Kidney capillary endothelial cell (primary cell): Measurements from ENCODE around the gene LDLRAP1.
"Not testable (repeated sequence)": the region's sequence is repeated elsewhere in the genome, so short reads cannot be mapped to it uniquely, and the experiment has no call there.

Experiments
- DNase-seq: peaks from one replicate; pipeline ENCODE4 v3.0.0-alpha.2; 2018; ENCODE audit warnings: low spot score

LDLRAP1 gene

DNA sequence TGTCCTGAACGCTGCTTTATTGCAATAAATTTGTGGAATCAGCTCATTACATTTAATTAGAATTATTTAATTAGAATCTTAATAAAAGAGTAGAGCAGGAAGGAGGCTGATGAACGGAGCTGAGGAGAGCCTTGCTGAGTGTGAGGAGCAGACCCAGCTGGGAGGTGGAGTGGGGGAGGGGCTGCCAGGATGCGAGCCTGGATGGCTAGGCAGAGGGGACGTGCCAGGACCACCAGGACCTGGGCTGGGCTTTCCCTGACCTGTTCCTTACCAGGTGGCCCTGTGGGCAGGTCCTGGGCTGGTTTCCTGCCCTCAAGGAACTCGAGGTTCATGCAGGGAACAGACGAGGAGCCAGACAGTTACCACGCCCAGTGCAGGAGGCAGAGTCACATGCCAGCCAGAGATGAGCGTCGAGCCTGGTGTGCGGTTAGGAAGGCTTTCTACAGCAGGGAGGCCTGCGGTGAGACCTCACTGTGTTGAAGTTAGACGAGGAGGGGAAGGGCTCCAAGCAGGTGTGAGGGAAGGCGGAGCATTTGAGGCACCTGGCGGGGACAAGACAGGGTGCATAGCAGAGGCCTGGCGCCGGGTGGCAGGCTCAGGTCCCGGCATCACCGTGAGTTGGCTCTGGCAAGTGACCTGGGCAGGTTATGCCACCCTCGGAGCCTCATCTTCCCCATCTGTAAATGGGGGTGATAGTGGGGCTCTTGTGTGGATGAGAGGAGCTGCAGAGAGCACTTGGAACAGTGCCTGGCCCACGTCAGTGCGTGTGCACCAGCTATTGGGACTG lies 33.9 kb downstream of the LDLRAP1 start:
- no peak for DNase-seq

DNA sequence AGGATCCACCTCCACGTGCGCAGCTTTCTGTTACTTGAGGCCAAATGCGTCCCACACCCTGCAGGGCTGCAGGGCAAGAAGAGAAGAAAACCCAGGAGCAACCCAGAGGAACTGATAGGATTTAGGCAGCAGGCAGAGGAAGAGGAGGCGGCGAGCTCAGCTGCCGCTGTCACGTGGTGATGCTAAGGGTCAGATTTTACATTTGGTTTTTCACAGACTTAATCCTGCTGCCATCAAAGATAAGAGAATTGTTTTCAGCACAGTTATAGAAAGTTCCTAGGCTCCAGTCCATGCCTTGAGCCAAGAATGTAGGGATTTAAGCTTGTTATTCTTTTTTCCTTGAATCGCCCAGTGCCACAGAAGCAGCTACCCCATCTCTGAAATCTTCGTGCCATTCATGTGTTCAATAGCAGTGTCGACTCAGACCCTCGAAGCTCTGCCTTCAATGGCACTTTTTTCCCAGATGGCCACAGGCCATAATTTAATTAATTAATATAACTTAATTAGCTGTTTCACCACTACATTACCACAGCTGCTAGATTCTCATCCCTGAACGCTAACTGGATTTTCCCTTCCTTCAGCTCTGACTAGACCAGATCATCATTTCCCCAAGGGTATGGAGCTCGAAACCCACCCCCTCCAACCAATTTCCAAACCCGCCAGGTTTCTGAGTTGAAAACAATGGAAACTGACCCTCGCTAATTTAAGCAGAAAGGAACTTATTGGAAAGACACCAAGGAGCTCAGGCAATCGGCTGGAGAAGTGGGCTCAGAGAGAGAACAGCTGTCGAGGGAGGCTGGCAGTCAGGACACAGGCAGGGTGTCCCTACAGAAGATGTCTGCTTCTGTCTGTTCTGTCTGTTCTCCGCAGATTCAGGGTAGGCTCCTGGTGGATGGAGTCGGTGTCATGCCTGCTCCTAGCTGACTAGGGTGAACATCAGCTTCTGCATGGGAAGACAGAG lies 36.2 kb downstream of the LDLRAP1 start:
- no peak for DNase-seq

DNA sequence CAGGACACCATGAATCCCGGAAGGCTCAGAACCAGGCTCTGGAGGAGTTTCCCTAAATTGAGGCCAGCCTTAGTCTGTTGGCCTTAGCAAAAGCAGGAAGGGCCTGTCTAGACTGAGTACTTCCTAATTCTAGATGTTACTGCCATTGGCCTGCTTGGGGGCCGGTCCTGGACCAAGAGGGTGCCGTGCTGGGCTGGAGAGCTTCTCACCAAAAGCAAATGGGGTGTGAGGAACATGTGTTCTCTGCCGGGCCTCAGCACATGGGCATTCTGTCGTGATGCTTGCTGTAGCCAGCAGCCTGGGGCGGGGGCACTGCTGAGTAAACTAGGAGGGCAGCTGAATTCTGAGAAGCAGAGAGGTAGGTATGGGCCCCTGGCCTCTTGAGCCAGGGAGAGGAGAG lies 37.5 kb downstream of the LDLRAP1 start:
- DNase-seq: no peak

DNA sequence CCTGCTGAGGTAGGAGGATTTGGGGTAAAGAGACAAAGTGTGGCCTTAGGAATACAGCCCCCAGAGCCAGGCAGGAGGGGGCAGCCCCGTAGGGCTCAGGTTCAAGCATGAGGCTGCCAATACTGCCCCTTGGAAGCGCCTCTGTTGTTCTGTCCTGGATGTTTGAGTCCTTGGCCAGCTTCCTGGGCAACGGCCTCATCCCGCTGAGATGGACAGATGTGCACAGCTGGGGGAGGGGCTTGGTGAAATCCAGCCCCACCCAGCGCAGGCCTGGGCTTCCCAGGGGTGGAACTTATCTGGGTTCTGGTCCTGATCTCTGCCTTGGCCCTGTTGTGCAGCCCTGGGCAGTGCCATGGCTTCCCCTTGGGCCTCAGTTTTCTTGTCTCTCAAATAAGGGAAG lies 38.4 kb downstream of the LDLRAP1 start:
- no peak for DNase-seq

DNA sequence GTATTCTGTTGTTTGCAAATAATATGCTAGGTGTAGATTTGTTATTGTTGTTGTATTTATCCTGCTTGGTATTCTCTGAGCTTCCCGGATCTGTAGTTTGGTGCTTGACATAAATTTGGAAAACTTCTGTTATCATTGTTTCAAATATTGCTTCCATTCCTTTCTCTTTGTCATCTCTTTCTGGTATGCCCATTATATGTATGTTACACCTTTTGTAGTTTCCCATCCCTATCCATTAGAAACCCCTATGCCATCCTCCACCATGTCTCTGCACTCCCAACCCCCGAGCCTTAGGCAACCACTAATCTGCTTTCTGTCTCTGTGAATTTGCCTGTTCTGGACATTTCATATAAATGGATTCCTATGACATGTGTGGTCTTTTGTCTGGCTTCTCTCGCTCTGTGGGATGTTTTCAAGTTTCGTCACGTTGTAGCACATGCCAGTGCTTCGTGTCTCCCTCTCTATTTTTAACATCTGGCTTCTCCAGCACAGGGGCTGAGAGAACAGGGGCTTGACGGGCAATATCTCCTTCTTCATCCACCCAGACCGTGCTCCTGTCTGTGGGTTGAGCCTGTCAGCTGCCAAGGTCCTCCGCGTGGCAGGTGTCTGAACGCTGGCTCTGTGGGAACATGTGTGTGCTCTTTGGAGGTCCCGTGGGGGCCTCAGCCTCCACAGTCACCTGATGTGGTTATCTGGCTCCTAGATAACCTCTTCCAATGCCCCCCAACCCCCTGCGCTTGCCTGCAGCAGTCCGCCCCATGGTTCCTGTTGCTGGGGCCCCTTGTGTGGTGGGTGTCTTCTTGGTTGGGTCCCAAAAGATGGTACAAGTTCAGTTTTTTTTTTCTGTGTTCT lies 40.3 kb downstream of the LDLRAP1 start:
- DNase-seq: no peak

DNA sequence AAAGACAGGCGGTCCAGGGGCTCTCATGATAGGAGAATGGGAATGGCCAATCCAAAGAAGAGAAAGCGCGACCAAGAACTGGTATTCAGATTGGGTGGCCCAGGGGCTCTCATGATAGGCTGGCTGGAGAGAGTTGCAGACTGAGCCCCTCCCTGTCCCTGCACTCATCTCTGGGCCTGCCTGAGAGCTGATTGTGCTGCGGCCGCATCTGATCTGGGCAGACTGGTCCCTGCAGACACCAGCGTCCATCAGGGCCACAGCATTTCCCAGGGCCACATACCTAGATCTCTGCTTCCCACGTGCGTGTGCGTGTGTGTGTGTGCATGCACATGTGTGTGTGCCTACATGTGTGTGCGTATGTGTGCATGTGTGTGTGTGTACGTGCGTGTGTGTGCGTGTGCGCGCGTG lies 42.8 kb downstream of the LDLRAP1 start:
- no peak for DNase-seq

DNA sequence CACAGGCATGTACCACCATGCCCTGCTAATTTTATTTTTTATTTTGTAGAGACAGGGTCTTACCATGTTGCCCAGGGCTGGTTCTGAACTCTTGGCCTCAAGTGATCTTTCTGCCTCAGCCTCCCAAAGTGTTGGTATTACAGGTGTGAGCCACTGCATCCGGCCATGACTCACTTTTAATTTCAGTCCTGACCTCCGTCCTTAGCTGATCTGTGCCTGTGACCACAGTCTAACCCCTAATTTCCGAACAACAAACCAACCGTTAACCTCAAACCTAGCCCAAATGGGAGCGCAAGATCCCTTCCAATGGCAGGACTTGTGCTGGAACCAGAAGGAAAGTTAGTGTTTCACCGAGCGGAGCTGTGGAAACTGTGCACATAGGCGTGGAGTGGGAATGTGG lies 43.9 kb downstream of the LDLRAP1 start:
- no peak for DNase-seq

DNA sequence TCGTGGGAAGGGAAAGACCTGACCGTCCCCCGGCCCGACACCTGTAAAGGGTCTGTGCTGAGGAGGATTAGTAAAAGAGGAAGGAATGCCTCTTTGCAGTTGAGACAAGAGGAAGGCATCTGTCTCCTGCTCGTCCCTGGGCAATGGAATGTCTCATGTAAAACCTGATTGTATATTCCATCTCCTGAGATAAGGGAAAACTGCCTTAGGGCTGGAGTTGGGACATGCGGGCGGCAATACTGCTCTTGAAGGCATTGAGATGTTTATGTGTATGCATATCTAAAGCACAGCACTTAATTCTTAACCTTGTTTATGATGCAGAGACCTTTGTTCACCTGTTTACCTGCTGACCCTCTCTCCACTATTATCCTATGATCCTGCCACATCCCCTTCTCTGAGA lies 44.8 kb downstream of the LDLRAP1 start:
- DNase-seq: not testable (repeated sequence)

DNA sequence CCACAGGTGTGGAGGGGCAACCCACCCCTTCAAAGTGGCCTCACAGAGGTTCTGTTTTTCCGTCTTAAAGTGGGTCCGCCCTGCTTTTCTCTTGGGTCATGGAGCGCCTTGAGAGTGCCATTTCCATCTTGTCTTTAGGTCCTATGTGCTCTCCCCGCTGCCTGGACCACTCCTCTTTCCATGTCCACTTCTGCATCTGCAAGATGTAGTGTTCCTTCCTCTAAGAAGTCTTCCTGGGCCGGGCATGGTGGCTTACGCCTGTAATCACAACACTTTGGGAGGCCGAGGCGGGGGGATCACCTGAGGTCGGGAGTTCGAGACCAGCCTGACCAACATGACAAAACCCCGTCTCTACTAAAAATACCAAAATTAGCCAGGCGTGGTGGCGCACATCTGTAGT lies 45.4 kb downstream of the LDLRAP1 start:
- not testable (repeated sequence) for DNase-seq

DNA sequence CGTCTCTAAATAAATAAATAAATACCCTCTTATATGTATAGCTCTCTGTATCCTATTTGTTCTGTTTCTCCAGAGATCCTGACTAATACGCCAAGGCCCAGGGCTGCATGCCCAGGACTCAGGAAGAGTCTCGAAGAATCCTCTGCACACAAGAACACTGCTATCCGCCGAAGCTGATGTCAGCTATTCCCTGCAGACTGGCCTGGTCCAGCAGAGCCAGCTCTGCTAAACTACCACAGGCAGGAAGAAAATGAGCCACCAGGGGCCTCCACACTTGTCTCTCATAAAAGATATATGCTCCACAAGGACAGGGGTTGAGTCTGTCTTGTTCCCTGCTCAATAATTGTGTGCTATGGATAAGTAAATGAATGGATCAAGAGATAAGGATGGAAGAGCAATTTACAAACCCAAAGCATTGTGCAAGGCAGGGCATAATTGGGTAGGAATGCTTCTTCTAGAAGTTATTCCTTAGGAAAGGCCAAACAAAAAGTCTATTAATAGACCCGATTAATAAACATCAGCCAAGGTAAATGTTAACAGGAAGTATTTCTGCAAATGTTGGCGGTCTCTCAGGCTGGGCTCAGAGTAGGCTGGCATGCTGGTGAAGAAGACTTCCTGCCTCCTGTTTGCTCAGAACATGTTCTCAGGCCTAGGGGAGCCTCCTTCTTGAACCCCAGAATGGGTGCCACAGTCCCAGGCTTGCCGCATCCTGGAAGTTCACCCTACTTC lies 46.9 kb downstream of the LDLRAP1 start:
- DNase-seq: no peak

DNA sequence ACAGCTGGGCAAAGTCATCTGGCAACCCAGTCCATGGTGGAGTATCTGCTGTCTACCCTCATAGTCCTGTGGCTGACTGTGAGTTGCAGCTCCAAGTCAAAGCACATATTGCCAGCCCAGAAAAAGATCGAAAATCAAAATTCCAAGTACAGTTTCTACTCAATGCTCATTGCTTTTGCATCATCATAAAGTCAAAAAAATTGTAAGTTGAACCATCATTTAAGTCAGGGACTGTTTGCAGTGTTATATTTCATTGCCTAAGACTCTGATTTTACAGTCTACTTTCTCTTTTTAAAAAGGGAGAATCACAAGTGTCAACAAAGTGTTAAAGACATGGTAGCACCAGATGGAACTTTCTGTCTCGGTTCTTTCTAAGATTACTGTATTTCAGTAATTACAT lies 50.5 kb downstream of the LDLRAP1 start:
- no peak for DNase-seq

DNA sequence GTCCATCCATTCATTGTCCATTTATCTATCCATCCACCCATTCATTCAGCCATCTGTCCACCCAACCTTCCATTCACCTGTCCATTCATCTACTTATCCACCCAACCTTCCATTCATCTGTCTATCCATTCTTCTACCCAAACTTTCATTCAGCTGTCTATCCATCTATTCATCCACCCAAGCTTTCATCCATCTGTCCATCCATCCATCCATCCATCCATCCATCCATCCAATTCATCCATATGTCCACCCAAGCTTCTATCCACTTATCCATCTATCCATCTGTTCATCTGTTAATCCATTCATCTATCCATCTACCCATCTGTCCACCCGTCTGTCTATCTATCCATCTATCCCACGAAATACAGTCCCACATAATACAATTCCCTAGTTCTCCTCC lies 51.6 kb downstream of the LDLRAP1 start:
- DNase-seq: no peak

DNA sequence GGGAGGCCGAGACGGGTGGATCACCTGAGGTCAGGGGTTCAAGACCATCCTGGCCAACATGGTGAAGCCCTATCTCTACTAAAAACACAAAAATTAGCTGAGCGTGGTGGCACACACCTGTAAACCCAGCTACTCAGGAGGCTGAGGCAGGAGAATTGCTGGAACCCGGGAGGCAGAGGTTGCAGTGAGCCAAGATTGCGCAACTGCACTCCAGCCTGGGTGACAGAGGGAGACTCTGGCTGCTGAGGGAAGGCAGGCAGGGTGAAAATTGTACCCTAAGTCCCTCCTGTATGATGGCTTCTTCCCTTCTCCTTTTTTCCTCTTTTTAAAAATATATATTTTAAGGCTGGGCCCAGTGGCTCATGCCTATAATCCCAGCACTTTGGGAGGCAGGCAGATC lies 53.2 kb downstream of the LDLRAP1 start:
- DNase-seq: not testable (repeated sequence)

DNA sequence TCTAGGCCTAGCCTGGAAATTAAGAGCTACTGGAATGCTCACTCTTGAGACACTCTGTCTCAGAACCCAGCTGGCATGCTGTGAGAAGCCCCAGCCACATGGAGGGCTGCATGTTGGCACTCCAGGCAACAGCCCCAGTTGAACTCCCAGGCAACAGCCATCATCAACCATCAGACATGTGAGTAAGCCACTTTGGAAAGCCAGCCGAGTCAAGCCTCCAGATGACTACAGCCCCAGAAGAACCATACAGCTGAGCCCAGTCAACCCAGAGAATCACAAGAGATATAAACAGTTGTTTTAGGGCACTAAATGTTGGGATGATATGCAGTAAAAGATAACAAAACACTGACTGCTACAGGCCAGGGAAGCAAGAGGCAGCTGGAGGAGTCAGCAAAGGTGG lies 55.5 kb downstream of the LDLRAP1 start:
- no peak for DNase-seq

DNA sequence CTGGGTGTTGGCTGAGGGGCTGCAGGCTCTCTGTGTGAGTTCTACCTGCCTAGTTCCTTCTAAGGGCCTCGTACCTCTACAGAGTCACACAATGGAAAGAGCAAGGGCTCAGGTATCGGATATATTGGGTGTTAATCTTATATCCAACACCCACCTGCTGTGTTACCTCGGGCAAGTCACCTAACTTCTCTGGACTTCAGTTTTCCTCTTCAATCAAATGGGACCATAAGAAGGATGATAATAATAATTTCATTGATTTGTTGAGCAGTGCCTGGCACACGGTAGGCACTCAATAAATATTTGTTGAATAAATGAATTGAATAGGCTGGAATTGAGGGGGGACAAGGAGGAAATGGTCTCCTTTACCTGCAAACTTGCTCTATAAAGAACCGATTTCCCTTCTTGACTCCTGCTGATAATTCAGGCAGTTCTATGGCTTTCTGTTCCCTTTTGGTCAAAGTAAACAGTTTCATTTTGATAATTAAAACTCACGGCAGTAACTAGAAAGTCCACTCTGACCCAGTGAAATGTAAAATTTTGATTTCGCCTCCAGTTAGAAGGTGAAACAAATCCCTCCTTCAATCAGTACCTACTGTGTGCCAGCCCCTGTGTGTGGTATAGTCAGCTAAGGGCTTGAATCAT lies 56.7 kb downstream of the LDLRAP1 start:
- DNase-seq: no peak

DNA sequence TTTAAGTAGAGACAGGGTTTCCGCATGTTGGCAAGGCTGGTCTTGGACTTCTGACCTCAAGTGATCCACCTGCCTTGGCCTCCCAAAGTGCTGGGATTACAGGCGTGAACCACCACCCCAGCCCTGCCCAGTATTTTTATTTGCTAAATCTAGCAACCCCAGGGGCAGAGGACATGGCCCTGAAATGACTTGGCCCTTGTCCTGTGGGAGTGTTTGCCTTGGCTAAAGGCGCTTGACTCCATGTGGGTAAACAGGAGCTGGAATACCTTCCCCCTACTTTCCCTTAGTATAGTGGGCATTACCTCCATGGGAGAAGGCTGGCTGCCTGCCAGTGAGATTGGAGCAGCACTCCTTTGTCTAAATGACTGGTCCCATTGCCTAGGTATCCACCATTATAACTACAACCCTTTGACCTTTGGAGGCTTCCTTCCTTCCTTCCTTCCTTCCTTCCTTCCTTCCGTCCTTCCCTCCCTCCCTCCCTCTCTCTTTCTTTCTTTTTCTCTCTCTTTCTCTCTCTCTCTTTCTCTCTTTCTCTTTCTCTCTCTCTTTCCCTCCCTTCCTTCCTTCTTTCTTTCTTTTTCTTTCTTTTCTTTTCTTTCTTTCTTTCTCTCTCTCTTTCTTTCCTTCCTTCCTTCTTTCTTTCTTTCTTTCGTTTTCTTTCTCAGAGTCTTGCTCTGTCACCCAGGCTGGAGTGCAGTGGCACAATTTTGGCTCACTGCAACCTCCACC lies 57.7 kb downstream of the LDLRAP1 start:
- DNase-seq: not testable (repeated sequence)

DNA sequence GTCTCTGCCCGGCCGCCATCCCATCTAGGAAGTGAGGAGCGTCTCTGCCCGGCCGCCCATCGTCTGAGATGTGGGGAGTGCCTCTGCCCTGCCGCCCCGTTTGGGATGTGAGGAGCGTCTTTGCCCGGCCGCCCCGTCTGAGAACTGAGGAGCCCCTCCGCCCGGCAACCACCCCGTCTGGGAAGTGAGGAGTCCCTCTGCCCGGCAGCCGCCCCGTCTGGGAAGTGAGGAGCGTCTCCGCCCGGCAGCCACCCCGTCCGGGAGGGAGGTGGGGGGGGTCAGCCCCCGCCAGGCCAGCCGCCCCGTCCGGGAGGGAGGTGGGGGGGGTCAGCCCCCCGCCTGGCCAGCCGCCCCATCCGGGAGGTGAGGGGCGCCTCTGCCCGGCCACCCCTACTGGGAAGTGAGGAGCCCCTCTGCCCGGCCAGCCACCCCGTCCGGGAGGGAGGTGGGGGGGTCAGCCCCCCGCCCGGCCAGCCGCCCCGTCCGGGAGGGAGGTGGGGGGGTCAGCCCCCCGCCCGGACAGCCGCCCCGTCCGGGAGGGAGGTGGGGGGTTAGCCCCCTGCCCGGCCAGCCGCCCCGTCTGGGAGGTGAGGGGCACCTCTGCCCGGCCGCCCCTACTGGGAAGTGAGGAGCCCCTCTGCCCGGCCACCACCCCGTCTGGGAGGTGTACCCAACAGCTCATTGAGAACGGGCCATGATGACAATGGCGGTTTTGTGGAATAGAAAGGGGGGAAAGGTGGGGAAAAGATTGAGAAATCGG lies 60.6 kb downstream of the LDLRAP1 start:
- not testable (repeated sequence) for DNase-seq

DNA sequence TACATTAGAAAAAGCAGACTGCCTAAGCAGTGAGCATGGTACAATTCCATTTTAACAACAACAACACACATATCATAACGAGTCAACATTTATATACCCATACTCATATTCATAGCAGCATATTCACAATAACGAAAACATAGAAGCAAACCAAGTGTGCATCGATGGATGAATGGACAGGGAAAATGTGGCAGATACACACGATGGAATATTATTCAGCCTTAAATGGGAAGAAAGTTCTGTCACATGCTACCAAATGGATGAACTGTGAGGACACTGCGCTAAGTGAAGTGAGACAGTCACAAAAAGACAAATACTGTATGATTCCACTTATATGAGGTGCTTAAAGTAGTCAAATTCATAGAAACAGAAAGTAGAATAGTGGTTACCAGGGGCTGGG lies 63.7 kb downstream of the LDLRAP1 start:
- no peak for DNase-seq

DNA sequence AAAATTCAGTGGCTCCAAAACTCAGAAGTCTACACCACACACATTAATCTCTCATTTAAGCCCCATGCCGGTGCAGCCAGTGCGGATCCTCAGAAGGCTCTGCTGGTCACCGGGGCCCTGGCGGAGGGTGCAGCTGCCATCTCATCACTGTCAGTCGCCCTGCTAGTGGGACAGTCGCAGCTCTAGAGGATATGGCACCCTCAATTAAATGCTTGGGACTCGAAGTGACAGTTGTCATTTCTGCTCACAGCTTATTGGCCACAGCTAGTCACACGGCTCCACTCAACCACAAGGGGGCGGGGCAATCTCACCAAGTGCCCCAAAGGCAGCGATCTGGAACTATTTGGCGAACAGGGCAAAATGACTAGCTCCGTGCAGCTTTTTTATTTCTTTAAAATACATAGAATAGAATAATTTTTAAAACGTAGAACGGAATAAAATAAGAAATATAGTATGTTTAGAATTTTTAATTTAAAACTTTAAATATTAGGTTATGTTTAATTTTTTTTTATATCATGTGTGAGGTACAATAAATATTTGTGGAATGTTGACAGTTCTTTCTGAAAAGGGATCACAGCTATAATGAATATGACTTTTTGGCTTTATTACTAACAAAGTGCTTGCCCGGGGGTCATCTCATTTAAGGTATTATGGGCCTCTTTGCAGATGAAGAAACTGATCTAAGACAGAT lies 65.2 kb downstream of the LDLRAP1 start:
- peak; percentile 58 for DNase-seq
